ENCODE results near the gene ZSCAN23. TPM values are rescaled to one million over a fixed set of nuclear protein-coding genes. Genes with fewer than 3 reads are reported as not detected.

Gene ZSCAN23
- total RNA-seq, 2 donors from 2014 or later, result 2.3 to 8.3 TPM

DNA sequence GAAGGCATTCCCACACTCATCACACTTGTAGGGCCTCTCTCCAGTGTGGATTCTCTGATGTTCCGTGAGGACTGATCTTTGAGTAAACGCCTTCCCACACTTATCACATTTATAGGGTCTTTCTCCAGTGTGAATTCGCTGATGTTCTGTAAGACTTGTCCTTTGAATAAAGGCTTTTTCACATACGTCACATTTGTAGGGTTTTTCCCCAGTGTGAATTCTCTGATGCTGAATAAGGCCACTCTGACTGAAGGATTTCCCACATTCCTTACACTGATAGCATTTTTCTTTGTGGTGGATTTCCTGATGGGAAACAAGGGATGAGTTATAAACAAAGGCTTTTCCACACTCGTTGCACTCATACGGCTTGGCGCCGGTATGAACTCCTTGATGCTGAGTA is 52.6 kb downstream of the ZSCAN23 start:
- ATAC-seq (no peak), DNase-seq (no peak)
- TF ChIP-seq, protein P1, sequence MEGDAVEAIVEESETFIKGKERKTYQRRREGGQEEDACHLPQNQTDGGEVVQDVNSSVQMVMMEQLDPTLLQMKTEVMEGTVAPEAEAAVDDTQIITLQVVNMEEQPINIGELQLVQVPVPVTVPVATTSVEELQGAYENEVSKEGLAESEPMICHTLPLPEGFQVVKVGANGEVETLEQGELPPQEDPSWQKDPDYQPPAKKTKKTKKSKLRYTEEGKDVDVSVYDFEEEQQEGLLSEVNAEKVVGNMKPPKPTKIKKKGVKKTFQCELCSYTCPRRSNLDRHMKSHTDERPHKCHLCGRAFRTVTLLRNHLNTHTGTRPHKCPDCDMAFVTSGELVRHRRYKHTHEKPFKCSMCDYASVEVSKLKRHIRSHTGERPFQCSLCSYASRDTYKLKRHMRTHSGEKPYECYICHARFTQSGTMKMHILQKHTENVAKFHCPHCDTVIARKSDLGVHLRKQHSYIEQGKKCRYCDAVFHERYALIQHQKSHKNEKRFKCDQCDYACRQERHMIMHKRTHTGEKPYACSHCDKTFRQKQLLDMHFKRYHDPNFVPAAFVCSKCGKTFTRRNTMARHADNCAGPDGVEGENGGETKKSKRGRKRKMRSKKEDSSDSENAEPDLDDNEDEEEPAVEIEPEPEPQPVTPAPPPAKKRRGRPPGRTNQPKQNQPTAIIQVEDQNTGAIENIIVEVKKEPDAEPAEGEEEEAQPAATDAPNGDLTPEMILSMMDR (IDR thresholded peaks at IDR 0.05), result no peak
- TF ChIP-seq POLR2A (IDR thresholded peaks at IDR 0.05), result no peak
- intact Hi-C loops (cut with DNase I), result no loop called here
- WGBS, 2 donors, result 94 to 95% methylated on average over 8 of the region's 8 CpGs
- no peak overlapping the region for H3K27ac ChIP-seq
- H3K27me3 ChIP-seq, result no peaks in the 10 kb centered on the region
- no peaks in the 10 kb centered on the region for H3K4me1 ChIP-seq
- peaks cover 6 to 12% of the 10 kb centered on the region in 2 donors for H3K36me3 ChIP-seq (replicated peaks in 1 of 2; ENCODE audit: insufficient read depth in 1 of 2, low read depth in 2 of 2)
- no peak overlapping the region for H3K4me3 ChIP-seq
- H3K9me3 ChIP-seq, result no peaks in the 10 kb centered on the region

DNA sequence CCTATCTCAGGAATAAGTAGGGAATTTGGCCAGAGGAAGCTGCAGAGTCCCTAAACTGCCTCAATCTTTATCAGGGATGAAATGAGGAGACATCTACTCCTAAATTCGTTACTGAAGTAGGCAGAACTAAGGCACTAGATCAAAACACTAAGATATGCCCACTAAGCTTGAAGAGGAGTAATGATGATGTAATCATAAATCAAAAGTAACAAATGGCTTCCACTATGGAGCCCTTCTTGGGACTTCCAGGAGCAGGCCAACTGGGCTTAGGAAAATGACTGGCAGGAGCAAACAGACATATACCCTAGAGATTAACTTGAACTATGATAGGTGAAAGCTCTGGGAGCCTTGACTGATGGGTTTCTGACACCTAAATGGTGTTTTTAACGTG is 59.2 kb downstream of the ZSCAN23 start:
- intact Hi-C loops (cut with DNase I), result no loop called here
- DNase-seq (no peak), ATAC-seq (no peak)
- Histone ChIP-seq H3K27me3 (no peaks in the 10 kb centered on the region), H3K27ac (peak overlapping the region; percentile 65 to 77 (median 71)), H3K9me3 (no peaks in the 10 kb centered on the region), H3K4me1 (peaks cover 11% of the 10 kb centered on the region), H3K36me3 (replicated peaks in 1 of 2; ENCODE audit: insufficient read depth in 1 of 2, low read depth in 2 of 2) (peaks cover 0 to 2% of the 10 kb centered on the region in 2 donors), H3K4me3 (no peak overlapping the region)
- WGBS, 2 donors, result 56 to 58% methylated on average over 2 of the region's 2 CpGs
- TF ChIP-seq, protein P1 (IDR thresholded peaks at IDR 0.05), result no peak
- no peak for TF ChIP-seq POLR2A (IDR thresholded peaks at IDR 0.05)

DNA sequence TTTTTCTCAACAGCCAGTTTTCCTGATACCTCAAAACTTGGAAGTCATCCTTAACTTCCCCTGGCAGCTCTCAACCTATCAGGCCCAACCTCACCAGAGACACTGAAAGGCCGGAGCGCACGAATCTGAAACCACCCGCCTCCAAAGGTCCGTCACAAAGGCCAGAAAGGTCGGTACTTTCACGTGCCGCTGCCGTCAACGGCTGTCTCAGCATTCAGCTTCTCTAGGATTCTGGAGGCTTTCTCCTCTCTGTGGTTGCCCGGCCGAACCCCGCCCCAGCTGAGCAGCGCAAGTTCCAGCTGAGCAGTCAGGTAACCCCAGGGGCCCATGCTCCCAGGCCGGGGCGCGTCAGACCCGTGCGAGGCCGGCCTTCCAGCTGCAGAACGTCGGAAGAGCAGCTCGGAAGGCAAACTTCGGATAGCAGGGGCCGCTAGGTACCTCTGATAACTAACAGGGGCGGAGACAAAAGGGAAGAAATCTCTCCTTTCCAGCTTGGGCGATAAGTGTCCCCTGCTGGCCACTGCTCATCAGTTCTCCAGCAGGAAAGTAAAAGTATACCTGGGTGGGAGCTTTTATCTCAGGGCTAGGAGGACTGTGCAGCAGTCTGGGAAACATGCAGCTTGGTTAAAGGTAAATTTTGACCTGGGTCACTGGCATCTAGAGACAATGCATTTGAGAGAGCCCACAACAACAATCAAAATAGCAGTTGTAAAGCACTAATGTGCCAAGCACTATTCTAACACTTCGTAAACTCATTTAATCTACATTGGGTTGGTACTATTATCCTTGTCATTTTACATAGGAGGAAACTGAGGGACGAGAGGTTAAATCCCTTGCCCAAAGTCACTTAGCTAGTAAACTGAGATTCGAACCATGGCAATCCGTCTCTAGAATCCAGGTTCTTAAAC is 59.8 kb downstream of the ZSCAN23 start:
- DNase-seq (peak; percentile 88 to 92 (median 90)), ATAC-seq (peak; percentile 99)
- Histone ChIP-seq H3K27me3 (no peaks in the 10 kb centered on the region), H3K4me1 (peaks cover 11% of the 10 kb centered on the region), H3K27ac (peak overlapping the region; percentile 65 to 77 (median 71)), H3K9me3 (no peaks in the 10 kb centered on the region), H3K36me3 (replicated peaks in 1 of 2; ENCODE audit: insufficient read depth in 1 of 2, low read depth in 2 of 2) (peaks cover 0 to 2% of the 10 kb centered on the region in 2 donors), H3K4me3 (peak overlapping the region; percentile 10 to 18)
- intact Hi-C loops (cut with DNase I), result no loop called here
- 12 to 16% methylated on average over 21 to 28 of the region's 31 CpGs for WGBS, 2 donors
- TF ChIP-seq, protein P1 (IDR thresholded peaks at IDR 0.05), result peak in 5 of 7 experiments; percentile 35 to 67 (median 56)
- TF ChIP-seq POLR2A (IDR thresholded peaks at IDR 0.05), result peak; percentile 23 to 59 (median 59)

Small RNA genes lying within 50 kb of the gene (small RNA-seq; reads per million reads assigned to genes)
- not detected for gene RNU2-45P

Other genes with a start within 250 kb of the ZSCAN23 start
- 10 to 100 TPM in 1 of 2 donors, 1 to 10 TPM in 1; 9.1 to 10.9 TPM for gene ZSCAN9, start 218.2 kb downstream of the ZSCAN23 start, total RNA-seq
- 1 to 10 TPM; 2.3 to 2.6 TPM for gene ZKSCAN4, start 191.2 kb downstream of the ZSCAN23 start, total RNA-seq
- gene NKAPL, start 184.2 kb downstream of the ZSCAN23 start, total RNA-seq, result under 1 TPM in 1 of 2 donors, not detected in 1; 0.52 TPM
- gene ZSCAN26, start 176.3 kb downstream of the ZSCAN23 start, total RNA-seq, result 10 to 100 TPM in 1 of 2 donors, 1 to 10 TPM in 1; 8.2 to 22.8 TPM
- 1 to 10 TPM in 1 of 2 donors, under 1 TPM in 1; 0.66 to 2.3 TPM for gene PGBD1, start 161.9 kb downstream of the ZSCAN23 start, total RNA-seq
- gene ZSCAN31, start 107.3 kb downstream of the ZSCAN23 start, total RNA-seq, result 10 to 100 TPM; 14.0 to 26.4 TPM
- 1 to 10 TPM; 1.3 to 1.6 TPM for gene ZKSCAN3, start 93.5 kb downstream of the ZSCAN23 start, total RNA-seq
- gene ZSCAN12, start 43.7 kb downstream of the ZSCAN23 start, total RNA-seq, result 1 to 10 TPM; 3.0 to 4.9 TPM
- gene GPX6, start 72.3 kb upstream of the ZSCAN23 start, total RNA-seq, result not detected
- not detected for gene GPX5, start 82.4 kb upstream of the ZSCAN23 start, total RNA-seq

Measured in body of pancreas (tissue), 4 donors.